ENCODE measurements around the gene LMO7.

- TF ChIP-seq YY1 (IDR thresholded peaks at IDR 0.05; ENCODE audit: insufficient read depth, insufficient read length) = no peak
- TF ChIP-seq SUZ12 (IDR thresholded peaks at IDR 0.05; ENCODE audit: extremely low read depth, insufficient read depth, insufficient read length) = no peak
These were observed 133.2 kb downstream of the LMO7 start for GRCh38 chr13:75769141-75769905.

All from NT2/D1 (cell line).